Activated CD8-positive, alpha-beta T cell treated with anti-CD3 and anti-CD28 coated beads for 36 hours (primary cell): ENCODE measurements around the gene UNK. TPM values are rescaled to one million over a fixed set of nuclear protein-coding genes. Genes with fewer than 3 reads are reported as not detected.
"Not testable (repeated sequence)": the region's sequence is repeated elsewhere in the genome, so short reads cannot be mapped to it uniquely, and the experiment has no call there.

Experiments
- ATAC-seq: fragments of 200-7000 bp; cut with Tn5 transposase; one replicate; pipeline ENCODE4 v1.10.0; 2021; ENCODE audit warnings: mild to moderate bottlenecking, moderate library complexity
- CTCF ChIA-PET: fragments of 350-600 bp; sonication (Branson Sonifier 250); formaldehyde crosslinking; loops from one replicate; lab custom pipeline; 2021; ENCODE audit warnings: antibody characterized with exemption; lab: Charles Lee
- POLR2A ChIA-PET: fragments of 350-600 bp; sonication (Branson Sonifier 250); formaldehyde crosslinking; loops from one replicate; lab custom pipeline; 2021; ENCODE audit warnings: antibody characterized with exemption; lab: Charles Lee
- DNase-seq: peaks from one replicate; pipeline ENCODE4 v3.0.0-alpha.2; 2020
- H3K27ac Mint-ChIP-seq: one replicate; pipeline ENCODE4 v1.8.0; 2021; ENCODE audit warnings: mild to moderate bottlenecking, mixed read lengths
- H3K27me3 Mint-ChIP-seq: one replicate; pipeline ENCODE4 v1.8.0; 2021; ENCODE audit warnings: mixed read lengths
- H3K36me3 Mint-ChIP-seq: one replicate; pipeline ENCODE4 v1.8.0; 2021; ENCODE audit warnings: low read depth, mixed read lengths
- H3K4me1 Mint-ChIP-seq: one replicate; pipeline ENCODE4 v1.8.0; 2021; ENCODE audit warnings: low read depth, mixed read lengths
- H3K4me3 Mint-ChIP-seq: one replicate; pipeline ENCODE4 v1.8.0; 2021; ENCODE audit warnings: mild to moderate bottlenecking, moderate library complexity, mixed read lengths
- H3K9me3 Mint-ChIP-seq: one replicate; pipeline ENCODE4 v1.8.0; 2021; ENCODE audit warnings: mixed read lengths
- intact Hi-C: fragments of 100-400 bp; cut with micrococcal nuclease; formaldehyde crosslinking; loops from one replicate; pipeline ENCODE4 v1.10.0; 2022
- total RNA-seq, 2 experiments: library from RNA; stranded (reverse); gene quantifications; one replicate each; pipeline ENCODE4 v1.2.3, GENCODE V29; 2021
- TF ChIP-seq, protein P1 (sequence below): fragments of 200-600 bp; IDR thresholded peaks from one replicate; pipeline ENCODE4 v1.8.0; 2022; ENCODE audit warnings: antibody characterized with exemption, mild to moderate bottlenecking

UNK gene
- total RNA-seq, 2 experiments from 2014 or later, result 26.4 to 26.6 TPM

DNA sequence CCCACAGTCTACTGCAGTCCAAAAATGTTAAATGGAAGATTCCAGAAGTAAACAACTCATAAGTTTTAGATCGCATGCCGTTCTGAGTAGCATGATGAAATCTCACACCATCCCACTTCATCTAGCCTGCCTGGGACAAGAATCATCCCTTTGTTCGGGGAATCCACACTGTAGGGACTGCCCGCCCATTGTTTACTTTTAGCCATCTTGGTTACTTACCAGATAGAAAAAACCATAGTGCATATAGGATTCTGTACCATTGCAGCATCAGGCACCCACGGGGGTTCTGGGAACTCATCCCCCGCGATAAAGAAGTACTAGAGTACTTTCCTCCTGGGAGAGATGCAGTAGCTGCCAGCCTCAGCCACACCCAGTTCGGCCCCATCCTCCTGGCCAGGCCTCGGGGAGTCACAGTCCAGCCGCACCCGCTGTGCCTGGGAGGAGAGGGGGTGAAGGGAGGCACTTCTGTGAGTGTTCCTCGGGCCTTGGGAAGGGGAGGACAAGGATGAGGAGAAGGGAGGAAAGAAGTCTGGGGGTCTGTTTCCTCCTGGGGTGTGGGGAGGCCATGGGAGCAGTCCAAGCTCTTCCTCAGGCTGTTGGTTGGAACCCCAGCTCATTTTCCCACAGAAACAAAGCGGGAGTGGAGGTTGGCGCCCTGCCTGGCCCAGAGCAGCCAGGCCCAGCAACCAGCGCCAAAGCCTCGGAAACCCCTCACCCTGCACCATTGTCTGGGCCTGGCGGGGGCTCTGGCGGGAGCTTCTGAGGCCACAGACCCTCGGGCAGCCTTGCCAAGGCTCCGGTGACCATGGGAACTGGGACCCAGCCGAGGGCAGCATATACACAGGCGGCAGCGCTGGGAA is 84.9 kb downstream of the UNK start:
- Mint-ChIP-seq H3K9me3 (no peaks in the 10 kb centered on the region), H3K36me3 (no peaks in the 10 kb centered on the region), H3K27me3 (no peaks in the 10 kb centered on the region), H3K27ac (no peak overlapping the region), H3K4me1 (peaks cover 22% of the 10 kb centered on the region), H3K4me3 (no peak overlapping the region)
- ChIA-PET CTCF (interaction anchor here (1.0 to 9.5 kb wide), 2 partner anchors 9 kb away, joined by 6 to 107 read pairs; partner anchors contain the start of gene TRIM47), POLR2A (interaction anchor here (1.3 kb wide), 1 partner anchor 10 kb away, joined by 3 read pairs; no protein-coding TSS in a partner anchor)
- intact Hi-C loops, result no loop called here
- TF ChIP-seq, protein P1, sequence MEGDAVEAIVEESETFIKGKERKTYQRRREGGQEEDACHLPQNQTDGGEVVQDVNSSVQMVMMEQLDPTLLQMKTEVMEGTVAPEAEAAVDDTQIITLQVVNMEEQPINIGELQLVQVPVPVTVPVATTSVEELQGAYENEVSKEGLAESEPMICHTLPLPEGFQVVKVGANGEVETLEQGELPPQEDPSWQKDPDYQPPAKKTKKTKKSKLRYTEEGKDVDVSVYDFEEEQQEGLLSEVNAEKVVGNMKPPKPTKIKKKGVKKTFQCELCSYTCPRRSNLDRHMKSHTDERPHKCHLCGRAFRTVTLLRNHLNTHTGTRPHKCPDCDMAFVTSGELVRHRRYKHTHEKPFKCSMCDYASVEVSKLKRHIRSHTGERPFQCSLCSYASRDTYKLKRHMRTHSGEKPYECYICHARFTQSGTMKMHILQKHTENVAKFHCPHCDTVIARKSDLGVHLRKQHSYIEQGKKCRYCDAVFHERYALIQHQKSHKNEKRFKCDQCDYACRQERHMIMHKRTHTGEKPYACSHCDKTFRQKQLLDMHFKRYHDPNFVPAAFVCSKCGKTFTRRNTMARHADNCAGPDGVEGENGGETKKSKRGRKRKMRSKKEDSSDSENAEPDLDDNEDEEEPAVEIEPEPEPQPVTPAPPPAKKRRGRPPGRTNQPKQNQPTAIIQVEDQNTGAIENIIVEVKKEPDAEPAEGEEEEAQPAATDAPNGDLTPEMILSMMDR, result no peak
- ATAC-seq (no peak), DNase-seq (no peak)

DNA sequence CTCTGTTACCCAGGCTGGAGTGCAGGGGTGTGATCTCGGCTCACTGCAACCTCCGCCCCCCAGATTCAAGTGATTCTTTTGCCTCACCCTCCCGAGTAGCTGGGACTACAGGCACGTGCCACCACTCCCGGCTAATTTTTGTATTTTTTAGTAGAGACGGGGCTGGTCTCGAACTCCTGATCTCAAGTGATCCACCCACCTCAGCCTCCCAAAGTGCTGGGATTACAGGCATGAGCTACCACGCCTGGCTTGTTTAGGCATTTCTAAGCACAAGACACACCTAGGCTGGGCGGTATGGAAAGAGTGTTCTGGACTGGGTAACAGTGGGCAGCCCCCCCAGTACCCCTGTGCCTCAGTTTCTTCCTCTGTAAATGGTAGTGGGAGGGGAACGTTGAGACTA is 85.6 kb downstream of the UNK start:
- CTCF ChIA-PET, result interaction anchor here (1.0 to 9.5 kb wide), 2 partner anchors 8 to 10 kb away, joined by 6 to 107 read pairs; partner anchors contain the start of gene TRIM47

DNA sequence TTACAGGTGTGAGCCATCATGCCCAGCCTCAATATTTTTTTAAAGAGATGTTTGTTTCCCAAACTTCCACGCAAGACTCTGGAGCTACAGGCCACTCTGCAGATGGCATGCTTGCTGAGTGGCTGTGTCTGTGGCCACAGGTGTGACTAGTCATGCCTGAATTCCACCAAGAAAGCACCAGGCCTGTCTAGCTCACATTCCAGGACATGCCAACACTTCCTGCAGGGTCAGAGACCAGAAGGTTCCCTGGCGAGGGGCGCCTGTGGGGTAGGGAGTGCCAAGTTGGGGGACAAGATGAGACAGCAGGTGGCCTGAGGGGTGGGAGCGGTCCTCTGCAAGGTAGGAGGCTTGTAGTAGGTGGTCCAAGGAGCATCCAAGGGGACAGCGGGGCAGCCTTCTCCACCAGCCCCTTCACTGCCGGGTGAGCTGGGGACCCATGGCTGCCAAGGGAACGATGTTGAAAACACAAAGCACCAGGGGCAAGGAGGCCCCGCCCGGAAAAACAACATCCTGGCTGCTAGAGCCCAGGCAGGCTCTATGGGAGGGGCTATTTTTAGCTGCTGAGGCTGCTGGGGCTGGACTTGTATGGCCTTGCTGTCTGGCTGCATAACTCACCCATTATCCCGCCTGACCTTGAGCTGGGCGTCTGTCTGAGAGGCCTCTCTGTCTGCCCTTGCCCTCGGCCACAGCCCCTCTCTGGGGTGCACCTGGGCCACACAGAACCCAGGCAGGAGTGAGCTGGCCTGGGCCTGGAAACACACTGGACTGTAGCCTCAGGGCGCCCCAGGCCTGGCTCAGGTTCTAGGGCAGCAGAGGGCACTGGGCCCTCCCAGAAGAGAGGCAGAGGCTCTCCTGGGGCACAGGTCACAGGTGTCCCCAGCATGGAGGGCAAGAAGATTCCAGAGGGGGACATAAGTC is 88.1 kb downstream of the UNK start:
- peaks cover 25% of the 10 kb centered on the region for H3K4me1 Mint-ChIP-seq
- ATAC-seq (peak; percentile 20), DNase-seq (peak; percentile 66)
- H3K27me3 Mint-ChIP-seq, result no peaks in the 10 kb centered on the region
- ChIA-PET CTCF (interaction anchor here (1.0 to 9.5 kb wide), 7 partner anchors 8 to 42 kb away, joined by 3 to 107 read pairs (median 3); partner anchors contain the start of gene WBP2), POLR2A (interaction anchor here (1.0 to 6.5 kb wide), 3 partner anchors 15 to 32 kb away, joined by 4 to 72 read pairs (median 5); partner anchors contain the start of genes MRPL38, TRIM65 and WBP2)
- H3K9me3 Mint-ChIP-seq, result no peaks in the 10 kb centered on the region
- peaks cover 3% of the 10 kb centered on the region for H3K36me3 Mint-ChIP-seq
- intact Hi-C loops, result no loop called here
- no peak overlapping the region for H3K4me3 Mint-ChIP-seq
- H3K27ac Mint-ChIP-seq, result peak overlapping the region; percentile 75
- TF ChIP-seq, protein P1, result no peak

More for the DNA sequence above, 85.6 kb downstream of the UNK start:
- ATAC-seq, H3K27me3 Mint-ChIP-seq, H3K36me3 Mint-ChIP-seq, H3K4me3 Mint-ChIP-seq, DNase-seq, intact Hi-C loops, H3K9me3 Mint-ChIP-seq, H3K27ac Mint-ChIP-seq: not testable (repeated sequence)
- H3K4me1 Mint-ChIP-seq, result peaks cover 17% of the 10 kb centered on the region
- POLR2A ChIA-PET, result interaction anchor here (1.3 kb wide), 1 partner anchor 9 kb away, joined by 3 read pairs; no protein-coding TSS in a partner anchor

DNA sequence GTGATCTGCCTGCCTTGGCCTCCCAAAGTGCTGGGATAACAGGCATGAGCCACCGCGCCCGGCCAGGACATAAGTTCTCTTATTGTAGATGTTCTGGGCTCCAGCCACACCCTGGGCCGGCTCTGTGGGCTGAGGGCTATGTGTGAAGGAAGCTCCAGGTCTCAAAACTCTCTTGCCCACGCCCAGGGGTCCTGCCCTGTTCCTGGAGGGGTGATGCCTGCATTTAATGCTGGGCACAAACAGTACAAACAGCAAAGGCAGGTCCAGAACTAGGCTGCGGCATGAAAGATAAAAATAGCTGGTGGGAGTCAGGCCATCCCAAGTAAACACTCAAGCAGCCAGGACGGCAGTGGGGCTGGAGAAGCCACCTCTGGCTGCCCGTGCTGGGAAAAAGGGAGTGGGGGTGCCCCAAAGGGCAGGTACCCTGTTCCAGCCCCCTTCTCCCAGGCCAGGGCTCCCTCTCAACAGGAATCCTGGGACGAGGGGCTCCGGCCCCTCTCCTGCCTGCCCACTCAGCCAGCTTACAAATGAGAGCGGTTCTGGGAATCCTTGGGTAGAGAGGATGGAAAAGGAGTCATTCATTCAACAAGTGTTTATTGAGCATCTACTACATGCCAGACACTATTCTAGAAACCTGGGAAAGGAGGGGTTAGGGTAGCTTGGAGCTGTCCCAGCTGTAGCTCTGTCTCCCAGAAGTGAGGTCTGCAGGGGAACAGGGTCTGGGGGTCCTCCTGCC is 89.1 kb downstream of the UNK start:
- no peaks in the 10 kb centered on the region for H3K27me3 Mint-ChIP-seq
- no peak overlapping the region for H3K4me3 Mint-ChIP-seq
- CTCF ChIA-PET, result interaction anchor here (1.0 to 9.5 kb wide), 4 partner anchors 9 to 22 kb away, joined by 3 to 107 read pairs (median 9); partner anchors contain the start of gene WBP2
- intact Hi-C loops, result no loop called here
- no peaks in the 10 kb centered on the region for H3K9me3 Mint-ChIP-seq
- TF ChIP-seq, protein P1, result no peak
- no peak overlapping the region for H3K27ac Mint-ChIP-seq
- DNase-seq, result no peak
- POLR2A ChIA-PET, result interaction anchor here (0.9 to 6.5 kb wide), 6 partner anchors 9 to 51 kb away, joined by 3 to 72 read pairs (median 6); partner anchors contain the start of genes MRPL38 and WBP2
- ATAC-seq, result no peak
- peaks cover 26% of the 10 kb centered on the region for H3K4me1 Mint-ChIP-seq
- peaks cover 3% of the 10 kb centered on the region for H3K36me3 Mint-ChIP-seq
